AG10803 (cell line): ENCODE measurements around the gene TIMMDC1.

Experiments used
- DNase-seq: peaks from one replicate; pipeline ENCODE4 v3.0.0; 2010; ENCODE audit warnings: low read depth
- H3K4me3 ChIP-seq: 2 replicates; pipeline ENCODE4 v1.5.1; 2011; ENCODE audit warnings: mild to moderate bottlenecking, low read length, control low read depth
- CTCF ChIP-seq: conservative IDR thresholded peaks from 2 replicates; pipeline ENCODE4 v1.5.1; 2011; ENCODE audit warnings: mild to moderate bottlenecking, low read length, control low read depth, inconsistent platforms

Gene TIMMDC1

GRCh38 chr3:119553823-119554415, 55.6 kb downstream of the TIMMDC1 start:
- DNase-seq: no peak
- H3K4me3 ChIP-seq: no peak overlapping the region
- TF ChIP-seq CTCF: no peak

- no peak overlapping the region for H3K4me3 ChIP-seq
- DNase-seq: no peak
- TF ChIP-seq CTCF: no peak
These were observed 57.0 kb downstream of the TIMMDC1 start for GRCh38 chr3:119555309-119555735.

DNA sequence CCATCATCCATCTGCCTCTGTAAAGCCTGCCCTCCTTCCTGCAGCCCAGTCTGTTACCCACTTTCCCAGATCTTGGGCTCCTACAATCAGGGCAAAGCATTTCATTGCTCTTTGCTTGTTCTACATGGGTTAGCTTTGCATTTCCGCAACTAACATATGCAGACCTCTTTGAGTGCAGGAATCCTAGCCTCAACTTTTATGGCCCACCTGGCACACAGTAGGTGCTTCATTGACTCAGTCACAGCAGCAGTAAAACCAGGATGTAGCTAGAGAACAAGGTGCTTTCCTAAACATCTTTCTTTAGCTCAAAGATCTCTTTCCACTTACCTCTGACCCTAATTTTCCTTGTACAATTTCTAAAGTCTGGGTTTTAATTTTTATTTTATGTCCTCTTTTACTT, 57.6 kb downstream of the TIMMDC1 start:
- TF ChIP-seq CTCF: no peak
- no peak for DNase-seq
- H3K4me3 ChIP-seq: no peak overlapping the region

GRCh38 chr3:119557192-119557876, 59.0 kb downstream of the TIMMDC1 start:
- no peak for TF ChIP-seq CTCF
- no peak for DNase-seq
- H3K4me3 ChIP-seq: no peak overlapping the region

GRCh38 chr3:119557877-119558269, 59.5 kb downstream of the TIMMDC1 start:
- DNase-seq: no peak
- H3K4me3 ChIP-seq: no peak overlapping the region
- TF ChIP-seq CTCF: no peak

DNA sequence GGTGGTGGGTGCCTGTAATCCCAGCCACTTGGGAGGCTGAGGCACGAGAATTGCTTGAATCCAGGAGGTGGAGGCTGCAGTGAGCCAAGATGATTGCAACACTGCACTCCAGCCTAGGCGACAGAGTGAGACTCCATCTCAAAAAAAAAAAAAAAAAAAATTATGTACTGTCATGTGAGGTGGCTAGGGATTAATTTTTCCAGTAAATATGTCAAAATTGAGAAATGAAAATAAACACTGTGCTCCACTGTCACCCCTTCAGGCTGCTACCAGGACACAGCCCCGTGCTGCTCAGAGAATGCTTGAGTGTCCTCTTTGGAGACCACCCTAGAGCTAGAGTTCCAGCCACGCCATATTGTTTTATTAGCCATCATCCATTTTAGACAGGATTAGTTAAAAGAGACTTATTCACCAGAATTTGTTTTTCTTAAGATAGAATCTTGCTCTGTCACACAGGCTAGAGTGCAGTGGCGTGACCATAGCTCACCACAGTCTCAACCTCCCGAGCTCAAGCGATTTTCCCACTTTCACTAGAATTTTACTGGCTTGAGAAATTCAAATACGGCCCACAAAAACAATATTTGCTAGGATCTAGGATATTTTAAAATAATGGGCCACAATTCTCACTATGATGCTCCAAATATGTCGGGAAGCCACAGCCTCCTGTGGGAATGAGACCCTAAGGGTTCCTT, 60.4 kb downstream of the TIMMDC1 start:
- DNase-seq: no peak
- no peak overlapping the region for H3K4me3 ChIP-seq
- no peak for TF ChIP-seq CTCF
